ENCODE results near the gene EPHX1.
"Not testable (repeated sequence)": the region's sequence is repeated elsewhere in the genome, so short reads cannot be mapped to it uniquely, and the experiment has no call there.

EPHX1 gene

GRCh38 chr1:225769687-225770086 is 40.2 kb upstream of the EPHX1 start:
- no peak overlapping the region for H3K4me2 ChIP-seq (ENCODE audit: low read length)
- H3K4me3 ChIP-seq (ENCODE audit: low read length) = no peak overlapping the region
- H3K9ac ChIP-seq (ENCODE audit: low read depth, low read length) = no peak overlapping the region
- no peaks in the 10 kb centered on the region for H3K27me3 ChIP-seq (ENCODE audit: control insufficient read depth, insufficient read depth, low read length)
- H3K36me3 ChIP-seq (ENCODE audit: insufficient read depth, low read length) = no peaks in the 10 kb centered on the region
- peaks cover 50% of the 10 kb centered on the region for H3K4me1 ChIP-seq (ENCODE audit: control insufficient read depth, insufficient read depth, low read length)
- no peaks in the 10 kb centered on the region for H3K9me3 ChIP-seq (replicated peaks; ENCODE audit: low read length)

DNA sequence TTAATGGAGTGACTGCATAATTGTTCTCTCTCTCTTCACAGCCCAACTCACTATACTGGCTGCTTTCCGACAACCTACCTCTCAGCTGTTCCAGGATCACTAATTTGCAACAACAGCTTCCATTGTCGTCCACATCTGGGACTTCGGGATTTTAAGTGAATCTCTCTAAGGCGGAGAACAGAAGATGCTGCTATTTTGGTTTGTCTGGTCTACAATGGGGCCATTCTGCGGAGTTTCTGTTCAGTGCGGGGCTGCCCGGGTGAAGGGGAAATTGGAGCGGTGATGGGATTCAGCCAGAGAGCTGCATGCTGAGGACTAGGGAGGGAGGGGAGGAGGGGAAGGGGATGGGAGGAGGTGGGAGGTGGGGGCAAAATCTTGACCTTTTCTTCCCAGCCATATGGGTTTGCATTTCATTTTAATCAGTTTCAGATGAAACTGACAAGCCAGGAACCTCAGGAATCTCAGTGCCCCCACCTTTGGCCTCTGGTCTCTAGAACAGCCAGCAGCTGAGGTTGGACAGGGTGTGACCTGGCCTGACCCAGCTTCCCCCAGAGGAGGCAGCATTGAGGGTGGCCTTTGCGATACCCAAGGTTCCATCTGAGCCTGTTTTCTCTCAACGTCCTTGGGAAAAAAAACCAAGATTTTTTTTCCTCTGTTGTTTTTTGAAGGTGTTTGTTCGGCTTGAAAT is 39.2 kb upstream of the EPHX1 start:
- Histone ChIP-seq H3K4me3 (ENCODE audit: low read length) (no peak overlapping the region), H3K36me3 (ENCODE audit: insufficient read depth, low read length) (no peaks in the 10 kb centered on the region), H3K27me3 (ENCODE audit: control insufficient read depth, insufficient read depth, low read length) (no peaks in the 10 kb centered on the region), H3K4me2 (ENCODE audit: low read length) (no peak overlapping the region), H3K9ac (ENCODE audit: low read depth, low read length) (no peak overlapping the region), H3K4me1 (ENCODE audit: control insufficient read depth, insufficient read depth, low read length) (peaks cover 51% of the 10 kb centered on the region), H3K9me3 (replicated peaks; ENCODE audit: low read length) (no peaks in the 10 kb centered on the region)

DNA sequence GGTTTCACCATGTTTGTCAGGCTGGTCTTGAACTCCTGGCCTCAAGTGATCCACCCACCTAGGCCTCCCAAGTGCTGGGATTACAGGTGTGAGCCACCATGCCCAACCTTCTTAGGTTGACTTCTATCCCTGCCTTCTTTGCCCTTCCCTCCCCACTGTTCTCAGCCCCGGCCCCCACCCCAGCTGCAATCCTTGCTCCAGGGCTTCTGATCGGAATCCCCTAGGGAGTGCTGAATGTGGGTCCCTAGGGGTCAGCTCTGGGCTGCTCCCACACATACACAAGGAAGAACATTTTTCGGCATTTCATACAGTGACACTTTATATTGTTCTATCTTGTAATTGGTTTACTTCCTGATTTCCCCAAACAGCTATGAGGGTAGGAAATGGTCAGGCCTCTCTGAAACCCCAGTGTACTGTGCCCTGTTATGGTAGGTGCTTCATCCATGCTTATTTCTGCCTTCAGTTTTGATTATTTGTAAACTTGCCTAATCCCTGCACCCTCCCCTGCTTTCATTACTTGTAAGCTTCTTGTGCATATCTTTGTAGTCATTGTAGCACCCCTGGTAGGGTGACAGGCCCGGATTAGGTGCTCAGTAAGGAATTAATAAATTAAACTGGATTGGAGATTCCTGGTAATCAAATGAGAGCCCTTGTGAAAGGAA is 38.1 kb upstream of the EPHX1 start:
- Histone ChIP-seq H3K4me2 (ENCODE audit: low read length) (no peak overlapping the region), H3K36me3 (ENCODE audit: insufficient read depth, low read length) (no peaks in the 10 kb centered on the region), H3K4me3 (ENCODE audit: low read length) (no peak overlapping the region), H3K4me1 (ENCODE audit: control insufficient read depth, insufficient read depth, low read length) (peaks cover 46% of the 10 kb centered on the region), H3K9ac (ENCODE audit: low read depth, low read length) (peak overlapping the region; percentile 26), H3K27me3 (ENCODE audit: control insufficient read depth, insufficient read depth, low read length) (no peaks in the 10 kb centered on the region), H3K9me3 (replicated peaks; ENCODE audit: low read length) (no peaks in the 10 kb centered on the region)

DNA sequence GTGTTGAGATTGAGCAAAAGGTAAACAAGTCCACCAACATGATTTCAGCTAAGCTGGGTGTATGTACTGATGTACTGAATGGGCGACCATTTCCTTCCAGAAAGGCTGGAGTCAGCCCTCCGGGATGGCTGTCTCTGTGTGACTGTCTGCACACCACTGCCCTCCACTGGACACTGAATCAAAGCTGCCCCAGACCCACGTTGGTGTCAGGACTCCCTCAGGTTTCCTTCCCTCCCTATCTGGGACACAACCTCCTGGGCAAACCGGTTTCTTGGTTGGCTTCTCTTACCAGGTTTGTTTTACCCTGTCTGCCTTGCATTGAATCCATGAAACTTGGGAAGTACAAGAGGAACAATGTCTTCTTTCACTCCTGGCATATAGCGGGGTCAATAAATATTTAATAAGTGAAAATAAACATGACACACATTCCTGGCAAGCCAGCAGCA is 37.6 kb upstream of the EPHX1 start:
- H3K9ac ChIP-seq (ENCODE audit: low read depth, low read length) = peak overlapping the region; percentile 26

GRCh38 chr1:225772848-225773247 is 37.1 kb upstream of the EPHX1 start:
- Histone ChIP-seq H3K4me1 (ENCODE audit: control insufficient read depth, insufficient read depth, low read length) (peaks cover 40% of the 10 kb centered on the region), H3K9ac (ENCODE audit: low read depth, low read length) (no peak overlapping the region), H3K27me3 (ENCODE audit: control insufficient read depth, insufficient read depth, low read length) (no peaks in the 10 kb centered on the region), H3K9me3 (replicated peaks; ENCODE audit: low read length) (no peaks in the 10 kb centered on the region), H3K4me3 (ENCODE audit: low read length) (no peak overlapping the region), H3K4me2 (ENCODE audit: low read length) (peak overlapping the region; percentile 13), H3K36me3 (ENCODE audit: insufficient read depth, low read length) (no peaks in the 10 kb centered on the region)

More for the DNA sequence above, 37.6 kb upstream of the EPHX1 start:
- no peaks in the 10 kb centered on the region for H3K27me3 ChIP-seq (ENCODE audit: control insufficient read depth, insufficient read depth, low read length)
- peaks cover 45% of the 10 kb centered on the region for H3K4me1 ChIP-seq (ENCODE audit: control insufficient read depth, insufficient read depth, low read length)
- H3K4me2 ChIP-seq (ENCODE audit: low read length) = peak overlapping the region; percentile 13
- H3K9me3 ChIP-seq (replicated peaks; ENCODE audit: low read length) = no peaks in the 10 kb centered on the region
- H3K4me3 ChIP-seq (ENCODE audit: low read length) = no peak overlapping the region
- H3K36me3 ChIP-seq (ENCODE audit: insufficient read depth, low read length) = no peaks in the 10 kb centered on the region

- peaks cover 29% of the 10 kb centered on the region for H3K4me1 ChIP-seq (ENCODE audit: control insufficient read depth, insufficient read depth, low read length)
- H3K4me3 ChIP-seq (ENCODE audit: low read length) = no peak overlapping the region
- H3K9ac ChIP-seq (ENCODE audit: low read depth, low read length) = no peak overlapping the region
- H3K36me3 ChIP-seq (ENCODE audit: insufficient read depth, low read length) = no peaks in the 10 kb centered on the region
- no peaks in the 10 kb centered on the region for H3K9me3 ChIP-seq (replicated peaks; ENCODE audit: low read length)
- H3K27me3 ChIP-seq (ENCODE audit: control insufficient read depth, insufficient read depth, low read length) = no peaks in the 10 kb centered on the region
- no peak overlapping the region for H3K4me2 ChIP-seq (ENCODE audit: low read length)
Measured at GRCh38 chr1:225774281-225775147, 35.4 kb upstream of the EPHX1 start.

GRCh38 chr1:225776294-225776693 is 33.6 kb upstream of the EPHX1 start:
- Histone ChIP-seq H3K36me3 (ENCODE audit: insufficient read depth, low read length) (no peaks in the 10 kb centered on the region), H3K4me1 (ENCODE audit: control insufficient read depth, insufficient read depth, low read length) (peaks cover 39% of the 10 kb centered on the region), H3K9ac (ENCODE audit: low read depth, low read length) (no peak overlapping the region), H3K4me3 (ENCODE audit: low read length) (no peak overlapping the region), H3K9me3 (replicated peaks; ENCODE audit: low read length) (no peaks in the 10 kb centered on the region), H3K27me3 (ENCODE audit: control insufficient read depth, insufficient read depth, low read length) (no peaks in the 10 kb centered on the region), H3K4me2 (ENCODE audit: low read length) (no peak overlapping the region)

DNA sequence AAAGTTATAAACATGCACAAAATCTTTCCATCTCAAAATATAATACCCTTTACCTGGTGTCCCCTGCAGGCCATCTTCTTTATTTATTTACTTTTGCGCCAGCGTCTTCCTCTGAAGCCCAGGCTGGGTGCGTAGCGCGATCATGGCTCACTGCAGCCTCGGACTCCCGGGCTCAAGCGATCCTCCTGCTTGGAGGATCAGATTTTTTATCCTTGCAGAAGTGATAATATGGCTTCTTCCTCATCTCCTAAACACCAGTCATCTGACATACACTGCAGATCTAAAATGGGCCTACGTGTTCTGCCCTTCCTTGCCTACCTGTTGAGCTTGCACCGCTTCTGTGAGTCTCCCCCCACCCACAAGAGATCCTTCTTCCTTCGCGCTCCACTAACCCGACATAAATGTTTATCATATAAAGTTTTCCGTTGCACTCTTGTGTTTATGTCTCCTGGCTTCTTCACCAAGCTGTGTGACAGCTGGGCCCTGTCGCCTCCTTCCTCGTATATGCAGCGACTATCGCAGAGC is 32.8 kb upstream of the EPHX1 start:
- Histone ChIP-seq H3K36me3 (ENCODE audit: insufficient read depth, low read length) (no peaks in the 10 kb centered on the region), H3K4me3 (ENCODE audit: low read length) (peak overlapping the region; percentile 69), H3K9me3 (replicated peaks; ENCODE audit: low read length) (no peaks in the 10 kb centered on the region), H3K9ac (ENCODE audit: low read depth, low read length) (peak overlapping the region; percentile 94), H3K4me1 (ENCODE audit: control insufficient read depth, insufficient read depth, low read length) (peaks cover 34% of the 10 kb centered on the region), H3K27me3 (ENCODE audit: control insufficient read depth, insufficient read depth, low read length) (no peaks in the 10 kb centered on the region), H3K4me2 (ENCODE audit: low read length) (peak overlapping the region; percentile 84)

GRCh38 chr1:225777583-225778336 is 32.2 kb upstream of the EPHX1 start, which contains the start of gene SRP9:
Gene SRP9 (plus strand): TSS chr1:225777826. CDS start chr1:225777941, 115 bp downstream.
- H3K4me3 ChIP-seq (ENCODE audit: low read length) = peak within 1 kb of the TSS; percentile 91
- H3K4me1 ChIP-seq (ENCODE audit: control insufficient read depth, insufficient read depth, low read length) = peaks cover 29% of the 10 kb centered on the region
- H3K36me3 ChIP-seq (ENCODE audit: insufficient read depth, low read length) = peaks cover 2% of the 10 kb centered on the region
- H3K9me3 ChIP-seq (replicated peaks; ENCODE audit: low read length) = no peaks in the 10 kb centered on the region
- H3K27me3 ChIP-seq (ENCODE audit: control insufficient read depth, insufficient read depth, low read length) = no peaks in the 10 kb centered on the region
- H3K4me2 ChIP-seq (ENCODE audit: low read length) = peak within 1 kb of the TSS; percentile 84
- H3K9ac ChIP-seq (ENCODE audit: low read depth, low read length) = peak within 1 kb of the TSS; percentile 94

GRCh38 chr1:225778337-225778669 is 31.6 kb upstream of the EPHX1 start:
- Histone ChIP-seq H3K9ac (ENCODE audit: low read depth, low read length) (peak overlapping the region; percentile 94), H3K4me3 (ENCODE audit: low read length) (peak overlapping the region; percentile 91), H3K27me3 (ENCODE audit: control insufficient read depth, insufficient read depth, low read length) (no peaks in the 10 kb centered on the region), H3K36me3 (ENCODE audit: insufficient read depth, low read length) (peaks cover 2% of the 10 kb centered on the region), H3K4me1 (ENCODE audit: control insufficient read depth, insufficient read depth, low read length) (peaks cover 26% of the 10 kb centered on the region), H3K9me3 (replicated peaks; ENCODE audit: low read length) (no peaks in the 10 kb centered on the region), H3K4me2 (ENCODE audit: low read length) (peak overlapping the region; percentile 81)

GRCh38 chr1:225779165-225779564 is 30.8 kb upstream of the EPHX1 start:
- not testable (repeated sequence) for H3K27me3 ChIP-seq (ENCODE audit: control insufficient read depth, insufficient read depth, low read length); H3K36me3 ChIP-seq (ENCODE audit: insufficient read depth, low read length); H3K9me3 ChIP-seq (replicated peaks; ENCODE audit: low read length)
- Histone ChIP-seq H3K4me2 (ENCODE audit: low read length) (peak overlapping the region; percentile 81), H3K4me1 (ENCODE audit: control insufficient read depth, insufficient read depth, low read length) (peaks cover 25% of the 10 kb centered on the region), H3K4me3 (ENCODE audit: low read length) (peak overlapping the region; percentile 91), H3K9ac (ENCODE audit: low read depth, low read length) (peak overlapping the region; percentile 94)

All from skeletal muscle satellite cell (primary cell).